GM18873 (cell line): ENCODE results near the gene ETNK2.

Experiments used
- ATAC-seq: cut with Tn5 transposase; IDR thresholded peaks from one replicate; pipeline ENCODE4 v1.9.1; 2021; ENCODE audit warnings: mild to moderate bottlenecking, moderate library complexity, moderate number of reproducible peaks; ENCODE audit not compliant: unreplicated experiment, low FRiP score

The ETNK2 gene

DNA sequence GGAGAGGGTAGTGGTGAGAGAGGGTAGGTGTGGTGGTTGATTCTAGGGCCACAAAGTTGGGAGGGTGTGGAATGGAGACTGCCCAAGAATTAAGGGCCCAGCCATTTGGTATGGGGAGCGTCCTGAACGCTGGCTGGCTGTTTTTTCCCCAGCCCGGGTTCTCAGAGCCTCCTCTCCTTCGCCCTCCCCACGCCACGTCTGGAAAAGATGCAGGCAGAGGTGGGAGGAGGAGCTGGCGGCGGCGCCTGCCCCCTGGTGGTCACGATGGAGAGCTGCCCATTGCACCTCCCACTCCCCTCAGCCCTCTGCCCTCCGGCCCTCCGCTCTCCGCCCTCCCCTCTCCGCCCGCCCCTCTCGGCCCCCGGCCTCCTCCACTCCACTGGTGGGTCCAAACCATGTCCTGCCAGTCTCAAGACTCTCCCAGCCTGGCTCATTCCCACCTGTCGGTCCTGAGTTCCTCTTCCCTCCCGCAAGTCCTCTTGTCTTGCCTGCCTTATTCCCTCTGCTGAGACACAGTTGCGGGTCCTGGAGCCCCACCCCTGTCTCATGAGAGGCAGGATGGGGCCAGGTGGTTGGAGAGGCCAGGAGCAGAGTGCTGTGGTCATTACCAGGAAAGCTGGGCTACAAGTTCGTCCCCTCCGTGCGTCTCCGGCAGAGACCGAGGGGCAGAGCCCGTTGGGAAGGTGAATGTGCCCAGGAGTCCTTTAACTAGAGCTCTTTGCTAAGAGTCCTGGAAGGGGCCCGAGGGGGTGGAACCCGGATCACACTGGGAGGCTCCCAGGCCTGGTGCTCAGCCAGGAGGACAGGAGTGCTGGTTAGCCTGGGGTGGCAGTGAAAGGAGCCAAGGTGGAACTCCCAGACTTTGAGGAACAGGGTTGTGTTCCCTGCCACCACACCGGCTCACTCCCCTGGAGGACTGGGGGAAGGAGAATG, 22.6 kb downstream of the ETNK2 start:
- ATAC-seq: no peak

DNA sequence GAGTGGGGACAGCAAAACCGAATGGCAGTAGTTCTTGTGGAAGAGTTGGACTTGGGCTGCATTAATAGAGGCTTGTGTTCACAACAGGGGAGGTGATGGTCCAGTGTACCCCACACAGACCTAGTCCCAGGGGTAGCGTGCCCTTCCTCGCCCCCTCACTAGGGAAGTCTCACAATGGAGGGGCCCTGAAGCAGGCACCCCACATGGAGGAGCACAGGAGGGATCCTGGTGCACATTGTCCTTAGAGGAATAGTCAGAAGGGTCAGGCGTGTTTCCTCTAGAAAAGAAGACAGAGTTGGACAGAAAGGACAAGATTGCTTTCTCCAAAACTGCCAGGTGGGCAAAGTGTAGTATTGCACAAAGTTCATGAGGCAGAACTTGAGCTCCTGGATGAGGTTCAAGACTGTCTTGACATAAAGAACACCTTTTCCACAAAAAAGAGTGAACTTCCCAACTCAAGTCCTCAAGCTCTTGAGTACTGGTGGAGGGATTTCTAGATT, 23.3 kb downstream of the ETNK2 start:
- ATAC-seq: no peak

DNA sequence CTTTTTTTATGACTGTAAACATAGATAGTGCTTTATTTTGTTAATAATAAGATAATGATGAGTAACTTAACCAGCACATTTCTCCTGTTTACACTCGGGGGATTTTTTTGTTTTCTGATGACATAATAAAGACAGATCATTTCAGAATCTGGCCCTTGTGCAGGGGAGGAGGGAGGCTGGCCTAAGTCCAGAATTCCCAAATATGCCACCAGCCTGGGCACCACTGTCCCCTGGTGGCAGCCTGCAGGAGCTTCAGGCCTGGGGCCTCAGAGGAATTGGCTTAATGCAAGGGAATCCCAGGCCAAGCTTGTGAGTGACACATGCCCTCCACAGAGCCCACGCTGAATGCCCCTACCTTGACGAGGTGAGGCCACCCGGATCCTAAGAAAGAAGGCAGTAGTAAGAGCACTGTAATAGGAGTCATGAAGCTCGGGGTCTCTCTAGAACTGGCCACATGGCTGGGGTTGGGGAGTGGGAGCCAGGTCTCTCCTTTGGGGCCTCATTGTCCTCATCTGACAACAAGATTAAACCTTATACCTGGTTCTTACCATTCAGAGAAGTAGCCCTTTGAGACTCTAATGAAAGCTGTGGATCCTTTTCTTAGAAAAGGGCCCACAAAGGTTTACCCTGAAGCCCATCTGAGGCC, 24.1 kb downstream of the ETNK2 start:
- ATAC-seq: no peak

DNA sequence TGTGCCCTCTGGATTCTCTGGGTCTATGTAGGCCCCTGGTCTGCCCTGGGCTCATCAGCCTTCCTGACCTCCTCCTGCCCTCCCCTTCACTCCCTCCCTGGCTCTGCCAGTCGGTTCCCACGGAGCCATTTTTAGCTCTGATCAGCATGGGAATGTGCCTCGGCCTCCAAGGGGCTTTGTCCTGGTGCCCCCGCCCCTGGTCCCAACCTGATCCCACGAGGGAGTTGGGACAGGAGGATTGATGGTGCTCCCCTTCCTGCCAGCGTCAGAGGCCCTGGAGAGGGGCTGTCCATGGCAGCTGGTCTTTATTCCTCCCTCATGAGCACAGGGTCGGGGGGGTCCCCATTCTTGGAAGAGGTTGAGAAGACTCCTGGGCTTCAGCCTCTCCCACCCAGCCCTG, 24.9 kb downstream of the ETNK2 start:
- ATAC-seq: no peak

- no peak for ATAC-seq
Observed at GRCh38 chr1:204126386-204126785, 25.5 kb downstream of the ETNK2 start.

DNA sequence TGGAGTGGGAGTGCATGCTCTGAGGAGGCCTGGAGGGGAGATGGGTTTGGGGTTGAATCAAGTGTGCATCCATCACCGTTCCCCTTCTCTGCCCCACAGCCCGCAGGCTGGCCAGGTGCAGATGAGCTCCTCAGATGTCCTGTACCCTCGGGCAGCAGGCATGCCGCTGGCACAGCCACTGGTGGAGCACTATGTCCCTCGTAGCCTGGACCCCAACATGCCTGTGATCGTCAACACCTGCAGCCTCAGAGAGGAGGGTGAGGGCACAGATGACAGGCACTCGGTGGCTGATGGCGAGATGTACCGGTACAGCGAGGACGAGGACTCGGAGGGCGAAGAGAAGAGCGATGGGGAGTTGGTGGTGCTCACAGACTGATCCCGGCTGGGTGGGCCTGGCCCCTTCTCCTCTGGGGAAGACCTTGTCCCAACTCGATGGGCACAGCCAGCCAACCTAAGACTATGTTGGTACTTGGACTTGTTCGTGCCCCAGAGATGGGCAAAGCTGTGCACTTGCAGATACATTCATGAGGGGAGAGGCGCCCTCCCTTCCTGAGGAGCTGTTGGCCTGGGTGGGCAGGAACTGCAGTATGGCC, 26.0 kb downstream of the ETNK2 start:
- no peak for ATAC-seq

- no peak for ATAC-seq
Observed at GRCh38 chr1:204124639-204125038, 27.2 kb downstream of the ETNK2 start.

DNA sequence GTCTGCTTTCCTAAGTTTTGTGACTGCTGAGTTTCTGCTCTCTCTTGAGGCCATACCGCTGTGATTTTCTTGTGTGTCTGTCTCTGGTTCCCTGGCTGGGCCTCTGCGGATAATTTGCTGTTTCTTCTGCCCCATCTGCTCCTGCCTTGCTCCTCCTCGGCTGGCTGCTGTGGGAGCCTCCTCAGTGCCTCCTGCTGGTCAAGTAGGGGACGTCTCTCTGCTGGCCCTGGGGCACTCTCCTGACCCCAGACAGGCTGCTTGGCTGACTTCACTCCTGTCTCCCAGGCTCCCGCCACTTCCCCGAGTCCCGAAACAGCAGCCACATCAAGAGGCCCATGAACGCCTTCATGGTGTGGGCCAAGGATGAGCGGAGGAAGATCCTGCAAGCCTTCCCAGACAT, 28.5 kb downstream of the ETNK2 start:
- no peak for ATAC-seq

DNA sequence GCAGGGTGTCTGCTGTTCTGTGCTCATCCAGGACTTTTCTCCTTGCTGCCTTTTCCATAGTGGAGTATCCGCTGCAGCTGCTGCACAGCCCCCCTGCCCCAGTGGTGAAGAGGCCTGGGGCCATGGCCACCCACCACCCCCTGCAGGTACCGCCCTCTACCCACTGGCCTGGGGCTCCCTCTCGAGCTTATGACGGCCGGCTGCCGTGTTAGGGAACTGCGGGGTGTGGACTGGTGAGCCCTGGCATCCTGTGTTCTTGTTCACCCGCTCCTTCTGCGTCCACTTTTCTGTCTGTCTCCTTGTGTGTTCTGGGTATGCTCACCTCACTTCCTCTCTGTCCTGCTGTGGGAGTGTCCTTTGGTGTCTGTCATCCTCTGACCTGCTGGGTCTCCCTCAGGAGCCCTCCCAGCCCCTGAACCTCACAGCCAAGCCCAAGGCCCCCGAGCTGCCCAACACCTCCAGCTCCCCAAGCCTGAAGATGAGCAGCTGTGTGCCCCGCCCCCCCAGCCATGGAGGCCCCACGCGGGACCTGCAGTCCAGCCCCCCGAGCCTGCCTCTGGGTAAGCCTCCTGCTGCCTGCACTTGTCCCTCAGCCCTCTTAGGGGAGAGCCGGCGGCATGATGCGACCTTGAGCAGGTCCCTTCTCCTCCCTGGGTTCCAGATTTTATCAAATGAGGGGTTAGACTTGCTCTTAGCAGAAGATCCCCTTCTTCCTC, 29.8 kb downstream of the ETNK2 start:
- ATAC-seq: no peak

DNA sequence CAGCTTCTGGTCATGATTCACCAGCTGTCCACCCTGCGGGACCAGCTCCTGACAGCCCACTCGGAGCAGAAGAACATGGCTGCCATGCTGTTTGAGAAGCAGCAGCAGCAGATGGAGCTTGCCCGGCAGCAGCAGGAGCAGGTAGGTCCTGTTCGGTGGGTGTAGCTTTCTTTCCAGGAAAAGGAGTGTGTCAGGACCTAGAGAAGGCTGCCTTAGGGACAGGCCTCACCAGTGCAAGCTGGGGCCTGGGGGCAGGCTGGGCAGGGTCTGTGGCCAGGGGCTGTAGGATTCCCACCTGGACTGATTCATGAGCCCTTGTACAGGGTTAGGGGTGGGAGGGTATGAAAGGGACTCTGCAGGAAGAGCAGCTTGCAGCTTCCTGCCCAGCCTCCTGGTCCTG, 35.3 kb downstream of the ETNK2 start:
- ATAC-seq: no peak

DNA sequence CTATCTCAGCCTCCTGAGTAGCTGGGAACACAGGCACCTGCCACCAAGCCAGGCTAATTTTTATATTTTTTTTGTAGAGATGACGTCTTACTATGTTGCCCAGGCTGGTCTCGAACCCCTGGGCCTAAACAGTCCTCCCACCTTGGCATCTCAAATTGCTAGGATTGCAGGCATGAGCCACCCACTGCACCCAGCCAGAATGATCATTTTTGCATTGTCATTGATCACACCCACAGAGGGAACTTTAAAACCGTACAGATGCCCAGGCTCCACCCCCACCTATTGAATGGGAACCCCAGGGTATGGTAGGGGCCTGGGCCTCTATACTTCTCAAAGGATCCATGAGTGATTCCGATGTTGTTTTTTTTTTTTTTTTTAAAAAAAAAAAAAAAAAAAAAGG, 36.7 kb downstream of the ETNK2 start:
- no peak for ATAC-seq

DNA sequence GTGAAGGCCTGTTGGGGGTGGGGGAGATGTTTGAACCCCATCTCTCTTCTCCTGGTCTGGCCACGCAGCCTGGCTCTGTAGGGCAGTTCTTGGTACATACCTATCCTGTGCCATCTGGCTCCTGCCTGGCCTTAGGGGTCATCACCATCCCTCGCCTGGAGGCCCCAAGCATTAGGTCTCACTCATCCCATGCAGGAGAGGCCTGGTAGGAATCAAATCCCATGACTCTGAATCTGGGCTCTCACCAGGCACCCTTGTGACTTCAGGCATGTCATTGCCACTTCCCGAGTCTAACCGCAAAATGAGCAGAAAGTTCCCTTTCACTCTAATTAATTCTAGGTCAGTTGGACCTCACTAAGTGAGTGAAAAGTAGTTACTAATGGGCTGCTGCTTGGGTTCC, 37.2 kb downstream of the ETNK2 start:
- ATAC-seq: no peak

GRCh38 chr1:204113896-204114295, 37.9 kb downstream of the ETNK2 start:
- ATAC-seq: no peak

DNA sequence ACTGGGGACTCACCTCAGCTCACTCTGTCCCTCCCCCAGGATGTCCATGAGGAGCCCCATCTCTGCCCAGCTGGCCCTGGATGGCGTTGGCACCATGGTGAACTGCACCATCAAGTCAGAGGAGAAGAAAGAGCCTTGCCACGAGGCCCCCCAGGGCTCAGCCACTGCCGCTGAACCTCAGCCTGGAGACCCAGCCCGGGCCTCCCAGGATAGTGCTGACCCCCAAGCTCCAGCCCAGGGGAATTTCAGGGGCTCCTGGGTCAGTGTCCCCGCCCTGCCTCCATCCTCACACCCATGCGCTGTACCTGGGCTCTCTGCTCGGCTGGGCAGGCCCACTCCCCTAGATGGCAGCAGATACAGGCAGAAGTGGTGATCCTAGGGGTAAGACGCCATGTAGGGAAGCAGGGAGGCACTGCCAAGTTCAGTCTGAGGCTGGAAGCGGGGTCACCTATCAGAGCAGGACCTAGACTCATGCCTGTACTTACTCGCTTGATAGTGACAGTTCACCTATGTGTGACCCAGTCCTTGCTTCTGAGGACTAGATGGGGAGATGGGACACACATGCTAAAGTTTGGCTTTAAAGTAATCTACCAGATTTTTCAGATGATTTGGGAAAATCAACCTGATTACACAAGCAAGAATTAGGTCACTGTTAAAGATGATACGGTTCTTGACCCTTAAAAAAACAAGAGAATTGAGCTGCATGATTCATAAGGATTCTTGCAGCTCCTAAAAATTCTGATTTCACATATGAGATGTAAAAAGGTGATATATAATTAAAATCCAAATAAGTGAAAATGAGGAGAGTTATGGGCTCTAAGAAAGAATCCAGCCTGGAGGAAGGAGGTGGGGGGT, 38.7 kb downstream of the ETNK2 start:
- ATAC-seq: no peak

DNA sequence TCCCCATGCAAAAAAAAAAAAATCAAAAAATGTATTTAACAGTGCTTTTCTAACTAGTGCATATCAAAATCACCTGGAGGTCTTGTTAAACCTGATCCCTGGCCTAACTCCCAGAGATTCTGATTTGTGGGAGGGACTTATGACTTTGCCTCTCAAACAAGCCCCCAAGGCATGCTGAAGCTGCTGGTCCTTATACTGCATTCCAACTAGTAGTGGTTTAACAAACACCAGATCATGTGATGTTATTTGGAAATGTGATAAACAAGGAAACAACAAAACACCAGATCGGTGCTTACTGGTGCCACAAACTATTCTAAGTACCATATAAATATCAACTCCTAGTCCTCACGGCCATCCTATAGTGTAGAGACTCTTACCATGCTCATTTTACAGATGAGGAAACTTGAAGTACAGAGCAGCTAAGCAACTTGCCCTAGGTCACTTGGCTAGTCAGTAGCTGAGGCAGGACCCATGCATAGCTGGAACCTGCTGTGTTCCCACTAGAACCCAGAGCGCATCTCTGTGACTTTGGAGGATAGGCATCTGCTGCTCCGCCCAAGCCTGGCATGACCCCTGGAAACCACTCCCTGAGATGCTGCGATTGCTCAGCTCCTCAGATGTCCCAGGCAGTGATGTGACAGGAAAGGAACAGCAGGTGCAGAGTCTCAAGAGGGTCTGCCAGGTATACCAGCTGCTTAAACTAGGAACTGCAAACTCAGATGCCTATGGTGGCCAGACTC, 40.8 kb downstream of the ETNK2 start:
- no peak for ATAC-seq

DNA sequence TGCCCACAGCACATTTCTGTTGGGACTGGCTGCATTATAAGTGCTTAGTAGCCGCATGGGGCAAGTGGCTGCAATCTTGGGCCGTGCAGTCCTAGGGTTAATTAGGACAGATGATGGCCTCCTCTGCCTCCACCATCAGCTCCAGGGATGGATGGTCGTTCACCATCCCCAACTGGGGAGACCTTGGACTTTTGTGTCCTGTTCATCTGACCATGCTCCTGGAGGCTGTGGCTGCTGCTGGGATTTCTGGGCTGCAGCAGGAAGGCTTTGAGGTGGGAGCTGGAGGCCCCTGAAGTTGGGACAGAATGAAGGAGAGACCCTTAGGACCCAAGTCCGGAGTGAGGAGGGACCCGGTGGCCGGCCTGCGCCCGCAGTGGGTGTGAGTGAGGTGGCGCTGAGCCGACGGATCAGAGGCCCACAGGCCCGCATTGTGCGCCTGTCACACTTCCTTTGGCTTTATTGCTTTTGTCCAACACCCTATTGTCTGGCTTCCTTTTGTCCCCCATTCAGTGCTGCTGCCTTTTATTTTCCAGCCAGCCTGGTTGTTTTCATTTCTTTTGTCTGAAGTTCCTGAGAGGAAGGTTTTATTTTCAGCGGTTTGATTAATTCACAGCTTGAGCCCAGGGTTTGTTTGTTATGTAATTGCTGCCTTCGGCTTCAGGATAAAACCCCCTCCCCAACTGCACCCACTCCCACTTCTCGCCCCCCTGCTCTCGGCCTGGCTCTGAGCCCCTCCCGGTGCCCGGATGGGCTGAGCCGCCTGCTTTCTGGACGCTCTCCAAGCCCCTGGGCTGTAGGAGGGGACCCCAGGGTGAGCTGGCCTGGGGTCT, 43.3 kb downstream of the ETNK2 start:
- no peak for ATAC-seq

DNA sequence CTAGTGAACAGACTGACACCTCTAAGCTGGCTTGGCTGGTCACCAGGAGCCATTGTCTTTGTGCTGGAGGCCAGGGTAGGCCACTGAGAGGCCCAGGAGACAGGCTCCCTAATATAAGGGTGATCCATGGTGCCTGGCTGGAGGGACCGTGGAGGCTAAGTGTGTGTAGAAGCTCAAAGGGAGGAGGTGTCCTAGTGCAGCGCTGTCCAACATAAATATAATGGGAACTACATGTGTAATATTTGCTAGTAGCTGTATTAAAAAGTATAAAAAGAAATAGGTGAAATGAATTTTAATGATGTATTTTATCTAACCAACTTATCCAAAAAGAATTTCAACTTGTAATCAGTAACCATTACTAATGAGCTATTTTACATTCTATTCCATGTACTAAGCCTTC, 44.0 kb downstream of the ETNK2 start:
- no peak for ATAC-seq

DNA sequence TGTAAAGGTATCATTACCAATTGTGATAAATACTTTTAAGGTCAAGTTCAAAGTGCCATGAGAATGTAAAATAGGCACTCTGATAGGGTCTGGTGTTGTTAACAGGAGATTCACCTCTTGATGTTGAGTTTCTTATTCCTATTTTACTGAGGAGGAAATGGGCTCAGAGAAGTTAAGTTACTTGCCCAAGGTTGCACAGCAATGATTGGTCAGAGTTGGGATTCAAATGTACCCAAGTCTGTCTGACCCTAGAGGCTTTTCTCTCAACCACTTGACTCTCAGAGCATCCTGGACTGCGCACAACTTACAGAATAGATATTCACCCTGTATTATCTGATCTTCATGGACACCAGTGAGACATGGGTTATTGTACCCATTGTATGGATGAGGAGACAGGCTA, 45.0 kb downstream of the ETNK2 start:
- ATAC-seq: no peak
